SHP77 (cell line): ENCODE data around the gene SYNE1.
"Not testable (repeated sequence)": the region's sequence is repeated elsewhere in the genome, so short reads cannot be mapped to it uniquely, and the experiment has no call there.

ENCODE experiments used
- DNase-seq, 2 experiments: peaks; one replicate each; lab custom pipeline; 2025; lab: John Stamatoyannopoulos, UW

SYNE1 gene

DNA sequence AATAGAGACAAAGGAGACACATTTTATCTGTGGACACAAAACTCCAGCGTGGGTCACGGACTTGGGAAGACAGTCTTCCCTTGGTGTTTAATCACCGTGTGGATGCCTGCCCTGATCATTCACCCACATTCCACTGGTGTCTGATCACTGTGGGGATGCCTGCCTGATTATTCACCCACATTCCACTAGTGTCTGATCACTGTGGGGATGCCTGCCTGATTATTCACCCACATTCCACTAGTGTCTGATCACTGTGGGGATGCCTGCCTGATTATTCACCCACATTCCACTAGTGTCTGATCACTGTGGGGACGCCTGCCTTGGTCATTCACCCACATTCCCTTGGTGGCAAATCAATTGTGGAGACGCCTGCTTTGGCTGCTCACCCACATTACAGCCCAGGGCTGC, 146.2 kb downstream of the SYNE1 start:
- not testable (repeated sequence) for DNase-seq

DNA sequence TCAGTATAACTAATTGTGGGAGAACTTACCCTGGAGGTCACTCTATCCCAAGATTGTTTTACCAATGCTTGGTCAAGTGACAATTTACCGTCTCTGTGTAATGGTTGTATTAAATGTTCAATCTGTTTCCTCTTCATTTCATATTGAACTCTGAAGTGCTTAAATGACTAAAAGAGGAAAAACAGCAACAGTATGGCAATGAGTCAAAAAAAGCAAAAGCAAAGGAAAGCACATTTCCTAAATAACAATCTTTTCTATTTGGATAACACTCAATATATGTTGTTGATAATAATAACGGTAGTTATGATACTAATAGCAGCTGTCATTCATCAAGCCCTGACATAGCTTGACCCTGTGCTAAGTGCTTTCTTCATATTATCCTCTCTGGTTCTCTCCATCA, 152.4 kb downstream of the SYNE1 start:
- no peak for DNase-seq

DNA sequence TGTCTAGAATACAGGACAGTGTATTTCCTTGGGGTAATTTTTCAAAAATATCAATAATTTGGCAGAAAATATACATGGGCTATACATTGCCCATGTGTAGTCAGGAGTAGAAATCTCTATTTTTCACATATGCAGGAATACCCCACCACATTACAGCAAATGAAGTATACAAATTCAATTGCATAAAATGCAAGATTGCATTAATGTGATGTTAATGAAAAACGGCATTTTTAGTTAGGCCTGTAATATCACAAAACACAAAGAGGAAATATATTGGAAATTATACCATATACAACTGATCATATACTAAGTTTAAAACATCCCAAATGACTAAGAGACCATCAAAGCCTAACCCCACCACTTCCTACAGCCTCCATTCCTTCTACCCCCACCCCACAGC, 154.9 kb downstream of the SYNE1 start:
- DNase-seq, result no peak

DNA sequence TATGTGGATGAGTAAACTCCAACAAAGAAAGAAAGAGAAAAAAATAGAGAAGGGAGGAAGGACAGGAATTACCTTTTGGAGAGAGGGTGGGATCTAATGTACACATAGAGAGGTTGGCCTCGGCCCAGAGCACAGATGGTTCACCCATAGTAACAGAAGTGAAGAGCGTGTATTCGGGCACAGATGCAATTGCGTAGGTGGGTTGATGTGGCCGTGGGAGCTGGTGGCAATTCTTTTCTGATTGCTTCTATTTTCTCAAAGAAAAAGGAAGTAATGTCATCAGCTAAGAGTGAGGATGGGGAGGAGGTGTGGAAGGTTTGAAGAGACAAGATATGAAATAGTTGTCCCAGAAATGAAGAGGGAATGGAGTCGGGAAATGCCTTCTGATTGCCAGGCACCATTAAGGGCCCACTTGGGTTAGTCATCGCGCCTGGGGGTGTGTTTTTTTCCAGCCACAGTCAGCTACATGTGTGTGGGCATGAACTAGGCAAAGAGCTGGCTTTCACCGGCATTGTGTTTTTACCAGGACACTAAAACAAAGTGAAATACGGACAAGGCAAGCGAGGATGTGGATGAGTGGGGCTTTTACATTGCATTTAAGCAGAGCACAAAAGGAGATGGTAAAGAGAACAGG, 158.7 kb downstream of the SYNE1 start:
- no peak for DNase-seq

DNA sequence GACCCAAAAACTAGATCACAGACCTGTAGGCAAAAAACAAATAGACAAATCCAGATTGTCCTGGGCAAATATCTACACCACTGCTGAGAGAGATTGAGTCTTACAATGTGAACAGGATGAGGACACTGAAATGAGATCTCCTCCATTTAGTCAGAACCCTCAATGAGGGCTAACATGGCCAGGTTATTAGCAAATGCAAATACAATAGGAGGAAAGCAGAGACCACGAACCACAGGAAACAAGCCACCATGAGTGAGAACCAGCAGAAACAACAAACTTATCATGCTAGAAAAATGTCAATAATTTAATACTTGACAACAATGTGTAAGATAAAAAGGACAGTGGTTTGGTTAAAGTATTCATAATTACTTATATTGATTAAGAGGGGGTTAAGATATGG, 162.8 kb downstream of the SYNE1 start:
- DNase-seq, result no peak

DNA sequence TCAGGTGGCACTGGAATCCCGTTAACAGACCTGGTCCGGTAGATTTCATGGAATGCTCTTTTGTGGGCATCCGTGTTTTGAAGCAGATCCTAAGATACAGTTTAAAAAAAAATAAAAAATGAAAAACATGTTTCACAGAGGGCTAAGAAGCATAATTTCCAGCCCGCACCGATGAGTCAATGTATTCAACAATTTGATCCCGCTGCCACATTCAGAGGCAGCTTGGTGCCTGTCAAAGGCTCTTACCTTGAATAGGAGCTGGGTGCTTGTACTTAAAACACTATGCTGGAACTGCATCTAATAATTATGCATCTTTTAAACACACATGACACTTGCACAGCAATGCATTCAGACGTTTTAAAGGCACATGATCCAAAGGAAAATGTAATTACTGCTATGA, 164.8 kb downstream of the SYNE1 start:
- DNase-seq, result no peak

DNA sequence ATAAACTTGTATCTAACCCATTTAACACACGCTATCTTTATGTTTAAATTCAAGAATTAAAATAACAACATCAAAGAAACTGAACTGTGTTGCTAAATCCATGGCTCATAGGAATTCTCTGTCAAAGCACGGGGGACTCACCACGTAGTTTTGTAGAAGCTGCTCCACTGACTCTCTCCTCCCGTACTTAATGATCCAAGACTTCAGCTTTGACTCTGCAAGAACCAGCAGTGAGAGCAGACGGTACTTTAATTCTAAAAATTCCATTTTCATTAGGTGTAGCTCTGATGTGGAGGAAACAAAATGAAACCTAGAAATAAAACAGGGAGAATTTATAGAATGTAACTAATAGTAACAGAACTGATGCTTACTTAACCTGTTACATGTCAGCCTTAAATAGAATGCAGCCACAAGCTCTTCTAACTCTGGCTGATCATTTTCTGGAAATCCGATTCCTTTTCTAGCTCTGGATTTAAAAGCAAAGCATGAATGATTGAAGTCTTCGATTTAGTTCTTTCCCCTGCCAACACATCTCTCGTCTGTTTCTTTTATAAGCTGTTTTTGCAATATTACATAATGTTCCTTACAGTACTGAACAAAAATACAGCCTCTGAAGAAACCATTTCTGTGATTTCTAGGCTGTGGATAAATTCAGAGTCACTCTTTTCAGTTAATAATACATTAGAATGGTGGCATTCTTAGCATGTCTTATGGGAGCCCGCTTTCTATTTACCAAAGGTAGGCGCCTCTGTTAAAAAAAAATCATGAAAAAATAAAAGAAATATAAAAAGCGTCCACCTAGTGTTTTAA, 165.5 kb downstream of the SYNE1 start:
- no peak for DNase-seq

DNA sequence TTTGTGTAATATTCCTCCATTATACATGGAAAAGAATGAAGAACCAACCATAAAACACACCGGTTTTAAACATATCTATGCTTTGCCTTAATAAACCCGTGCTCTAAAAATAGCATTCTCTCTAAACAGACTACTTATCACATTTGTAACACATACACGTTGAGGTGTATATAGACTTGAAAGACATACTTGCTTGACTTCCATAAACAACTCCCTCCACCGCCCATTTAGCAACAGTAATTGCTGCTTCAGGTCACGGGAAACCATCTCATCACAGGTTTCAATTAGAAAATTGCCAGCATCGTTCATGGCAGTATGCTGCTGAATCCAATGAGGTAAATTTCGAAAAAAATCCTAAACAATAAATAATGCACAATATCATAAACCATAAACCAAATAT, 174.0 kb downstream of the SYNE1 start:
- peak in 1 of 2 experiments; percentile 4 for DNase-seq

DNA sequence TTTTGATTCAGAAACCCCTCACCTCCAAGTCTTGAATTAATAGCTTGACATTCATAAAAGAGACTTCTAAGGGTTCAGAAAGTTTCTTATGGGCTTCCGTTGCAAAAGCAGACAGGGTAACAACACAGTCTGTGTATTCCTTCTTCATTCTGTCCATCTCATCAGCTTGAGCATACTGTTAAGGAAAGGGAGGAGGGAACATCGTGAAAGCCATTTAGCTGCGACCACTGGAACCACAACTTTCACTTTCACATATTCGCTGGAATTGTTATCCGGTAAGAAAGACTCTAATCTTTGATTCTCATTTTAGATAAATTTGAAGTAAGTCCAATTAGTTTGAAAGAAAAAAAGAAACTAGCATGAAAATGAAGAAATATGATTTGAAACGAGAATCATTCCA, 174.4 kb downstream of the SYNE1 start:
- DNase-seq, result no peak

DNA sequence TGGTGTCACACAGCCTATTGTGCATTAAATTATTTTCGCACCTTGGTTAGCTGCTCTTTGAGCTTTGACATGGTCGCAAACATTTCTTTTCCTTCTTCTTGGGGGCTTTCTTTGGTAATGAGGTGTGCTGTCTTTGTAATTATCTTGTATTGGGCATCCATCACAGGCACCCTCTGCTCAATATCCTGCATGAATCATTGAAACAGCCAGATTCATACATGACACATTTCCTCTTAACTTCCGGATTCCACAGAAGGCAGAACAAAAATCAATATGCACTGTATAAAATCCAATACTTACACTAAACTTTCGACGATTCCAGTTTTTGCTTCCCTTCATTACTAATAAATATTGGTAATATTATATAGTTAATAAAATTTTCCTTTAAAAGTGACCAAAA, 175.6 kb downstream of the SYNE1 start:
- DNase-seq, result no peak

DNA sequence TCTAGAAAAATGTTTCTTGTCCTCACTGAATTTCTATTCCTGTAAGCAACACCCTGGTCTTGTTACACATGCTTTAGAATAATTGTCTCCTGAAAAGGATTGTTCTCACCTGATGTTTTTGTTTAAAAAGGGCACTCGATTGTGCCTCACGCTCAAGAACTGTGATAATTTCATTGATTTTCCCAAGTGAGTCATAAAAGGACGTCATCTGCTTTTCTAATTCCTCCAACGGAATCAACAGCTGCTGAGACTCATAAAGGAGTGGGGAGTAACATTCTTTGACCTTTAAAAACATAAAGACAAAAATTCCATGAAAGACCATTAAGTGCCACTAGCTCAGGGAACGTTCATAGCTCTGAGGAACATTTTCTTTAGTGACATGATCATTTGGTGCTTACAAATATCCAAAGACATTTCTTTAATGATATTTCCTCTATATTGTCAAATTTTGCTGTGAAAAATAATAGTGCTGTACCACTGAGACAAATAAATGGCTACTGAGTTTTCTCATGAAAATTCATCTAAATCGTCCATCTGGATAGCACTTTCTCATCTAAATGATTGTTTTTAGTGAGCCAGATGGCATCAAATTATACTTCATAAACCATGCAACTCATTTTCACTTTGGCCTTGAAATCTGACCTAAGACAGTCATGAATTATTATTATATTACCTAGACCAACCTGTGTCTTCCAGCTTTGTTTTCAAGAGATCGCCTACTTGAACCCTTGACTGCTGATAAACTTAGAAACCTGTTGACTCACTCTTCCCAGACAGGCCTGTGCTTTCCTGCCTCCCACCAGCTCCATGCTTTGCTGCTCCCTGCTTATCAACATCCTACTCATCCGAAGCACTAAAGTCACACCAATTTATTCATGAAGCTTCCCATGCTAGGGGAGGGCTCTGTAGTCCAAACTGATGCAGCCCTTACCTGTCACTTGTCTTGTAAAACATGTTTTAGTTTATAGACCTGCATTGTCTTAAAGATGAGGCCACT, 178.2 kb downstream of the SYNE1 start:
- peak in 1 of 2 experiments; percentile 12 for DNase-seq

DNA sequence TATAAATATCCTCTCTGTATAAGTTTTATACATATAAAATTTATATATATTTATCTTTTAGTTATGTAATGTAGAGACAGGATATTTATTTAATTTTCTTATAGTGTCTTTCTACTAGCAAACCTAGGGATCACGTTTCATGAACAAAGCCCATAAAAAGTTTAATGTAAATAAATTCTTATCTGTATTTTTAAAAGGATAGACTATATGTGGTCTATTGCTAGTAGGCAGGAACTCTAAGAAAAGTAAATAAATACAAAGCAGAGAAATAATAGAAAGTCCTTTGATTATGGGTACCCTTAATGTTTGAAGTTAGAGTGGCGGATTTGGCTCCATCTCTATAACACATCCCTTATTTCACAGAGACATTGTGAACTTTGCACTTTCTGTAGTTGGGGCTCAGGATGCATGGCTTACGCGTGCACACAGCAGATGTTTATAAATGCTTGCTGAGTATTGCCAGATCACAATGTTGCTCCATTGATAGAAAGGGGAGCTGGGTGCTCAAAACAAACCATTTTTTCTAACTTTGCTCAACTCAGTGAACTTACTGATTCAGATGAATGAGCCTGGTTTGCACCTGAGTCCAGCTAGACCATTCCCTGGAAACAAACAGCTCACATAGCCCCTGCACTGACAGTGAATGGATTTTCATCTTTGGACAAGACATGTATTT, 179.1 kb downstream of the SYNE1 start:
- DNase-seq, result no peak

DNA sequence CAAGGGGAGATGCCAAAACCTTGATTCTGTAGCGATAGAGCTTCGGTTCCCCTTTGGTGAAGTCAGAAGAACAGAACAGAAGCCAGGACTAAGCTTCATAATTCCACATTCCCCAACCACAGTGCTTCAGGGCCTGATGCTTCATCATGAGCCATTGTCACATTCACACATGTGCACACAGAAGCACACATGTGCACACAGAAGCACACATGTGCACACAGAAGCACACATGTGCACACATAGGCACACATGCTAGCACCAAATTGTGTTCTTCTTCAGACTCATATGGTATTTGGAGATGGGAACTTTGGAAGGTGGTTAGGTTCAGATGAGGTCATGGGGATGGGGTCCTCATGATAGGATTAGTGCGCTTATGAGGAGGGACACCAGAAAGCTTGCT, 183.2 kb downstream of the SYNE1 start:
- no peak for DNase-seq

DNA sequence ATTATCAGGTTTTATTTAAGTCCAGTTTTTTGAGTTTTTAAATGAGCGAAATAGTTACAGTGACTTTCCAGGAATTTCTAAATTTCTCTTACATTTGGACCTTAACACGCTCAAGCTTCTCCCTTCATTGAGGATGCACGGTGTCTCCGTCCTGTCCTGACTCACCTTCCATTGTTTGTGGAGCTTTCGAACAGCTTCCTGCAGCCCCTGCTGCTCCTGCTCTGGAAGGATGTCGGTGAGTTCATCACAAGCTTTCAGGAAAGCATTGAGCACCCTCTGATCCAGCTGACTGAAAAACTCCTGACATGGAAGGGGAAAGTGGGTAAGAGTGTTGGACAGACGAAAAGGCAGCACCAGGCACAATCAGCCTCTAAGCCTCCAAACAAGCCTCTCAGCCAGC, 183.7 kb downstream of the SYNE1 start:
- DNase-seq, result no peak

DNA sequence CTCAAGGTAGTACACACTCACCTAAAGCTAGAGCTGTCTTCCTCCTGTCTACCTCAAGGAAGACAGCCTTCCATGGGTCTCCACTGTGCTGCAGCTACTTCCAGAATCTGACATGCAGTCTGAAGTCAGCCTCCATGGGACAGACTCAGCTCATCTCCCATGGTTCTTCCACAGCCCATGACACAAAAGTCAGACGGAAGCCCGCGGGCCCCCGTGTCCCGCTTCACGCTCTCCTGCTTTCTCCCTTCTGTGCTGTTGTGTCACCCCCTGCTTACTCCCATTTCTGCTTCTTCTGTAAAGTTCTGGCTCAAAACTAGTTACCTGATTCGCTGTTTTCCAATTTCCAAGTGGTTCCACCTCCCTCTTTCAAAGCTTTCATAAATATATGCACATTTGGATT, 184.5 kb downstream of the SYNE1 start:
- DNase-seq, result no peak

DNA sequence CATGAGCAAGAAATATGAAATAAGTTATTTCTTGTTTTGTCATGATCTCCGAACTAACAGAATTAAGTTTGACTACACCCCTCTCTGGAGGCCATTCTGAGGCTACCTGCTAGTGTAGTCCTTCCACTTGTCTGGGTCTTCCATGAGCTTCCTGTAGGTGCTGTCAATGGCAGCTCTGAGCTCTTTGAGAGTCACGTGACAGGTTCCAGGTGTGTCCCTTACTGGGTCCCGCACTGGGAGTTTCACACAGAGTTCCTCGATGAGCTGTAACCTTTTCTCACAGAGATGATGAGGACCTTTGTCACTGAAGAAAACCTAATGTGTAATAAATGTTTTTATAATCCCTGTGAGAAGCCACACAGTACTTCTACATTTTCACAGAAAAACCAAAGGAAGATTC, 186.6 kb downstream of the SYNE1 start:
- DNase-seq, result no peak

DNA sequence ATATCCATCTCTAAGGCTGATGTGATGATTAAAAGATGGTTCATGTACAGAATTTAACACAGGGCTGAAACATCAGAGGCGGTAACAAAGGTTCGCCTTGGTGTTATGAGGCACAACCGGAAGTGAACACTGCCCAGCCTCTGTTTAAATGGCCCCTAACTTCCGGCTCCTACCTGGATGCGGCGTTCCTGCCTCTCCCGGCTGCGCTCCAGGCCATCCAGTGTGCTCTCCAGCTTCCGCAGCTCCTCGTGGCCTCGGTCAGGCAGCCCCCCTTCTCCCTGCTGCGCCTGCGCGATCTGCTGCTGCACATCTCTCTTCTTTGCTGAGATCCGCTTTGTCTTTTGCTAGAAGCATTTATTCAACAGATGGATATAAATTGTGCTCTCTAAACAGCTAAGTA, 195.3 kb downstream of the SYNE1 start:
- DNase-seq, result no peak

DNA sequence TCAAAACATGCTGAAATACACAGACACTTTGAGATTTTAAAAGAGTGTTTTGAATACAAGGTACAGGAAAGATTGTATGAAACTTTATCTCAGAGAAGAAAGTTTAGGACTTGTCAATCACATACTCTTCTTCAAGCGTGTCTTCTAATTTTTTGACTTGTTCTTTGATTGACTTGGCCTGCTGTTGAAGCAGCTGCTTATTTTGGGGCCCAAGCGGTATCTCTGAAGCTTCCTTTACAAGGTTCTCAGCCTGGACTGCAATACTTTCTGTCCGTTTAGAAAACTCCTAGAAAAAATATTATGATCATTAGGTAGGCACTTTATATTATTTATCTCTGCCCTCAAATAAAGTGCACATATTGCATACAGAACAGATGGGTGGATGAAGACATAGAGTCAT, 201.3 kb downstream of the SYNE1 start:
- DNase-seq, result no peak

DNA sequence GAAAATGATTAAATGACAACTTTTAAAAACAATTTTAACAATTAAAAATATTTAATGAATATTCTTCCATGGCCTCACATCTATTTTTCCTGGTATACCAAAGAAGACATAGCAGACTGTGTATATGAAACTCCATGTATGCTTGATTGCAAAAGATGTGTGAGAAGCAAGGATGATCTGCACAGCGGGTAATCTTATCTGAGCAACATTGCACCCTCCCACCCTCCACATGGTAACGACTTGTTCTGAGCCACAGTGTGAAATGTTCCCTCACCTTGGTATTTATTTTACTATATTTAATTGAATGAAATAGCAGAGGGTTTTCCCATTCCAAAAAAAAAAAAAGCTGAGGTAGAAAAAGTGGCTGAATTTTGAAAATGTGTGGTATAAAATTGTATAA, 204.4 kb downstream of the SYNE1 start:
- no peak for DNase-seq

DNA sequence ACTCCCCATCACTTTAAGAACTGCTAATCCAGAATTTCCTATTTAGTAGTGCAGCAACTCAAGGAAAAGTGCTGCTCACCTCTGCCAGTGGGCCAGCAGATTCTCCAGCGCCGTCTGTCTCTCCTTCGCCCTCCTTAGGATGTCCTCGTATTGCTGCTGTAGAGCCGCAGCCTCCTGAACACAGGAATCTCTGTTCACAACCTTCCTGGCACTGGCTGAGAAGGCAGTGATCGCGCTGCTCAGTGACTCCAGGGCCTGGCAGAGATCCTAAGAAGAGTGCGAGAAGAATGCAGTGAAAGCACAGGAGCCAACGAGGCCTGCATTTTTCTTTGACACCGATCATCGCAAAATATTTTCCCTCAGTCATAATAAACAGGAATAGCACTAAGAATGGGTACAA, 209.0 kb downstream of the SYNE1 start:
- DNase-seq, result no peak

DNA sequence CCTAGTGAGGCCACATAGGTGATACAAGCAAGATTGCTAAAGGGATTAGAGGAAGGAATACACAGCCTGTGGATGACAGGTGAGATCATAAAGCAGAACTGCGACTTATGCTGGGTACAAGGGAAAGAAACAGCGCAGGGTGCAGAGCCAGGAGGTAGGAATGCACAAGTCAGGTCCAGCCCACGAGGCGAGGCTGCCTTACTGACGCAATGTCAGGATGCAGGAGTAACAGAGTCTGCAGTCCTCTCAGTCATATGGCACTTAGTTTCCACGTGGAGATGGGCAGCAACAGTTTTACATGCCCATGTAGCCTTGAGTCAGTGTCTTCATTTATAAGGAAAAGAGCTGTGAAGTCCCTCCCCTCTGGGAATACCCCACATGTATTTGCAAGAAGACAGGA, 210.9 kb downstream of the SYNE1 start:
- DNase-seq, result no peak
